IPS-15b (cell line): ENCODE results near the gene ACKR1.

Experiments
- H3K27me3 ChIP-seq: one replicate; pipeline ENCODE4 v1.6.1; 2013; ENCODE audit warnings: low read length; ENCODE audit not compliant: control insufficient read depth, insufficient read depth
- H3K36me3 ChIP-seq: one replicate; pipeline ENCODE4 v1.6.1; 2013; ENCODE audit warnings: low read length; ENCODE audit not compliant: control insufficient read depth, insufficient read depth
- H3K4me1 ChIP-seq: one replicate; pipeline ENCODE4 v1.6.1; 2013; ENCODE audit warnings: mild to moderate bottlenecking, low read length; ENCODE audit not compliant: control insufficient read depth, insufficient read depth
- H3K4me3 ChIP-seq: one replicate; pipeline ENCODE4 v1.5.1; 2013; ENCODE audit warnings: low read depth, low read length
- H3K9ac ChIP-seq: one replicate; pipeline ENCODE4 v1.6.1; 2013; ENCODE audit warnings: low read depth, mild to moderate bottlenecking, low read length
- H3K9me3 ChIP-seq: one replicate; pipeline ENCODE4 v1.6.1; 2013; ENCODE audit warnings: mild to moderate bottlenecking, low read length; ENCODE audit not compliant: control insufficient read depth, insufficient read depth

Gene ACKR1

DNA sequence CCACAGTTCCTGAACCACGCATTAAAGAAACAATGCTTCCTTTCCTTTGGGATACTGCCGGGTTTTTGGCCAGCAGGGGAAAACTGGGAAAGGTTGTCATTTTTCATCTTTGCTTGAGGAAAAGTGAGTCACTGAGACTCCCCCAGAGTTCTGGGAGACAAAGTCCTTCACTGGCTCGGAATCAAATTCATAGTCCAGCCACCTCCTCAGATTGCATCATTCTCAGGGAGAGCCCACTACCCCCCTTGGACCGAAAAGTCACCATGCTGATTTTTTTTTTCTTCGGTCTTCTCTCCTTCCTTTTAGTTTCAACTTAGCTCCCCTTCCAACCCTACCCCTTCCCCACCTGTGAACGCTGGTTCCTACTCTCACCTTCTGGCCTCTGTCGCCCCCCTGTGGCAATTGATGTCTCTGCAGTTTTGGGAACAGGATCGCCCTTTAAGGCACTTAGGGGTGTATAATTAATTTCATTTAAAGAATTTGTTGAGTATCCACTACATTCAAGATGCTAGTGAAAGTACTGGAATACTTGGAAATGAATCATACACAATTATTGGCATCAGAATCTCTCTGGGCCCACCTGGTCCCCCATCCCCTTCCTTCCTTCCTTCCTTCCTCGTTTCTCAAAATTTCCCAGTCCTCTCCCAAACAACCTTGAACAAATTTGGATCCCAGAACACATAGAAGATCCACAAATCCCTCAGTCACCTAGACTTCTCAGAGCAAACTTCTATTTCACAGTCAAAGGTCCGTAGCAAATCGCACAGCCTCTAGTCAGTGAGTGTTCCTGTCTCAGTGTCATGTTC, 6.9 kb downstream of the ACKR1 start:
- Histone ChIP-seq H3K4me3 (no peak overlapping the region), H3K4me1 (peaks cover 2% of the 10 kb centered on the region), H3K36me3 (no peaks in the 10 kb centered on the region), H3K27me3 (peaks cover 4% of the 10 kb centered on the region), H3K9me3 (no peaks in the 10 kb centered on the region), H3K9ac (no peak overlapping the region)

DNA sequence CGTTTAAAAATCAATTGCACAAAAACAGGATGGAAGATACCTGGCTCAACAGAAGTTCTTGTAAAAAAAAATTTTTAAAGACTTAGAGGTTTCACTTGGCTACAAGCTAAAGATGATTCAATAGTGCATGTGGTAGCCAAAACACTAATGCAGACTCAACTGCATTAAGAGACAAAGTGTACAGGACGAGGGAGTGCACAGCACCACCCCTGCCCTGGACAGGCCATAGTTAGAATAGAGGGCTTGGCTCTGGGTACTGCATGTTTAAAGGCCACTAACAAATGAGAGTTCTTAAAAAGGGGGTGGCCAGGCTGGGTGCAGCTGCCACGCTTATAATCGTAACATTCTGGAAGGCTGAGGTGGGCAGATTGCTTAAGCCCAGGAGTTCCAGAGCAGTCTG, 7.9 kb downstream of the ACKR1 start:
- no peaks in the 10 kb centered on the region for H3K9me3 ChIP-seq

DNA sequence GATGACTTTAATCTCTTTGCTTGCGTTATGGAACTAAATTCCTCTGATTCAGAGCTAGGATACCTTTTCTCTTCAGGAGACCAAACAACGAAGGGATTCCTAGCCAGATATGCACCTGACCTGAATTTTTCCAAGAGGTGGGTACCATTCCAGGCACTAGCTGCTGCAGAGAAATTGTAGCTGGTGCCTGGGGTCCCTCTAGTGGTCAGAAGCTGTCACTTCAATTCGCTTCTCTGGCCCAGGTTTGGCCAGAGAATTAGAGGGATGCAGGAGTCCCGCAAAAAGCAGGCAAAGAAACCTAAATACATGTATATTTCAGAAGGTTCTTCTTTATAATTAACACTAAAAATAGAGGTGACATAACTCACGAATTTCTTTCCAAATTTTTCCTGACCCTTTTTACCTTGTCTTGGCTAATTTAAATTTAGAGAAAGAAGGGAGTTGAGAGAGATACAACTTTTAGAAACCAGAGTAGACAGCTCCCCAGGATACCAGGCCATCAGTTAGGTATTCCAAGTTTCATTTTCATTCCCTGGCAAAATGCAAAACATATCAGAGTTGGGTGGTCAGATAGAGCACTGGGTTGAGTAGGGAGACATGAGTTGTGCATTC, 9.6 kb downstream of the ACKR1 start:
- H3K9ac ChIP-seq: no peak overlapping the region
- H3K4me1 ChIP-seq: peaks cover 9% of the 10 kb centered on the region
- no peak overlapping the region for H3K4me3 ChIP-seq
- H3K27me3 ChIP-seq: no peaks in the 10 kb centered on the region
- H3K36me3 ChIP-seq: no peaks in the 10 kb centered on the region
- no peaks in the 10 kb centered on the region for H3K9me3 ChIP-seq

More for the DNA sequence above, 7.9 kb downstream of the ACKR1 start:
- Histone ChIP-seq H3K36me3 (no peaks in the 10 kb centered on the region), H3K9ac (no peak overlapping the region), H3K27me3 (peaks cover under 1% of the 10 kb centered on the region), H3K4me1 (peaks cover 2% of the 10 kb centered on the region), H3K4me3 (no peak overlapping the region)

DNA sequence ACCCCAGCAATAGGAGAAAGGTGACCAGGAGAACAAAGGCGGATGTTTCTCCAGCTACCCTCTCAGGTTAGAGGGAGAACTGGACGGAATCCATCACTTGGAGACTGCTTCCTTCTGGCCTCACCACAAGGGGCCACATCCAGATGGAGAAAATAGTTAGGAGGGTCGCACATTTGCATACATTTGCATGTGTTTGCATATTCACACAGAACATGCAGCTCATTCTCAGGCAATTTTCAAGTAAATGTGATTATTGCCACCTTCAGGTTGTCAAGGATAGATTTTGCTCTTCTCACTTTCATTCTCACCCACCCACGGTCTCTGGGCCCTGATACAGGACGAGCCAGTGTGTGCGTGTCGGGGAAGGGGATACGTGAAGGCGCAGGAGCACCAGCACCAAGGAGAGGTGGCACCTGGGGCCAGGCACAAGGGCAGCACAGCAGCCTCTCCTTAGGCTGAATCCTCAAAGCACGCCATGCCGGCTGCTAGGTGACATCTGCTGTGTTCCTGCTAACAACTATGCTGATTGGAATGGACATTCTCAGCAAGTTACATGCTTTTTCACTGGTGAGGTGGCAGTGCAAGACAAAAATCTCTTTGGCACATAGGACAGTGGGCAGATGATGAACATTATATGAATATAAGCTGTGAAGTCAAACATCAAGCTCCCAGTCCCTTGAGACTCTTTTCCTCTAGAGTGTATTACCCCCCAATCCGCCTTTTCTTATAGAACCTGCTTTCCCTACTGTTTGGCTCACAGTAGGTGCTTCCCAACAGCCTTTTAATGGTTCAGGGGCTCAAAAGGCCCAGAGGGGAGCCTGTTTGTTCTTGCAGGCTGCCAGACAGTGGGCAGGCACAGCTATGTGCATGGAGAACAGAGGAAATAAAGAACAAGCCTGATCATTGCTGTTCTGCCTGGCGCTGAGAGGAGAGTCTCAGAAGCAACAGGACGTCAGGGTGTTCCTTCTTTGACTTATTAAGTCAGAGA, 14.3 kb downstream of the ACKR1 start:
- H3K27me3 ChIP-seq: no peaks in the 10 kb centered on the region
- H3K4me1 ChIP-seq: peaks cover 10% of the 10 kb centered on the region
- no peaks in the 10 kb centered on the region for H3K9me3 ChIP-seq
- H3K9ac ChIP-seq: no peak overlapping the region
- H3K36me3 ChIP-seq: no peaks in the 10 kb centered on the region
- no peak overlapping the region for H3K4me3 ChIP-seq

DNA sequence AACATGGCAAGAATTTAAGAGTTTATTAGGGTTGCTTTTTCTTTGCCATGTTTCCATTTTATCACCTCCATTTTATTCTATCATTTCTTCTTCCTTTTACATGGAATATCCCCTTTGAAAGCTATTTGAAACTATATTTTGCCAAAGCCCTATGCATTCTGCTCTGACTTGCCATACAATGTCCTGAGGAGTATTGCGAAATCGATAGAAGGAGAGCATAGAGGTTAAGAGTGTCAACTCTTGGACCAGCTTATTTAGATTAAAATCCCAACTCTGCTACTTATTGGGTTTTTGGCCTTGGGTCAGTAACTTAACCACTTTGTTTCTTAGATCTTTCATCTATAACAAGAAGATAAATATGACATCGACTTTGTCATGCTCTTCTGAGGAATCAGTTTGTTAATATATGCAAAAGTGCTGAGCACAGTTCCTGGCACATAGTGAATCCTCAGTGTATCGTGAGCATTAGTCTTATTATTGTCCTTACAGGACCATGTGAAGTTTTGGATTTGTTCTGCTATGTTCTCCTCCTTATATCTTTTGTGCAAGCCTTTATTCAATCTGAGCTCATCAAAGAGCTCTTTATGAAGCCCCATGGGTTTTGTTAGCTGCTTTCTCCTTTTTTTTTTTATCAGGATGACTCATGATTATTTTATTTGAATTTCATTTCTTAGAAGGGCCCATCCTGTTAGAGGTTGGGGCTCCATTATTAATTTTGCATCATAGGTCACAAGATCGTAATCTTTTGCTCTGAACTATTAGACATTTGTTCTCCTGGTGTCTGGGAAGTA, 17.6 kb downstream of the ACKR1 start:
- H3K36me3 ChIP-seq: no peaks in the 10 kb centered on the region
- H3K9me3 ChIP-seq: no peaks in the 10 kb centered on the region
- H3K27me3 ChIP-seq: no peaks in the 10 kb centered on the region
- H3K4me1 ChIP-seq: peaks cover 10% of the 10 kb centered on the region
- no peak overlapping the region for H3K9ac ChIP-seq
- no peak overlapping the region for H3K4me3 ChIP-seq

DNA sequence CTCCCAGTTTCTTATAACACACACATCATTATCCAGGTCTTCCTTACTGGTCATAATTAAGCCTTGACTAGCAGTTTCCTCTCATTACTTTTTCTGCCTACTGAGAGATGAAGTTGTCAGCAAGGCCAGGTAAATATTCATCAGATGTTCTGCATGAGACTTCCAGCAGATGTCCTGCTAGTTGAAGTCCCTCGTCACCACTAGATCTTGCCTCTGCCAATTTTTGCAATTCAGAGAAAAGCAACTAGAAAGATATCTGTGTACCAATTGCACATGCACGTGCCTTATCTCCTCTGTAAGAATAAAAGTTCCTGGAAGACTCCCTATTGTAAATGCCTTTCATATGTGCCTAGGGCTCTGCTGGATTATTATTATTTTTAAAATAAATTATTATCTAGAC, 18.3 kb downstream of the ACKR1 start:
- no peak overlapping the region for H3K4me3 ChIP-seq
- no peaks in the 10 kb centered on the region for H3K9me3 ChIP-seq
- H3K27me3 ChIP-seq: no peaks in the 10 kb centered on the region
- H3K4me1 ChIP-seq: peaks cover 10% of the 10 kb centered on the region
- H3K36me3 ChIP-seq: no peaks in the 10 kb centered on the region
- H3K9ac ChIP-seq: no peak overlapping the region

DNA sequence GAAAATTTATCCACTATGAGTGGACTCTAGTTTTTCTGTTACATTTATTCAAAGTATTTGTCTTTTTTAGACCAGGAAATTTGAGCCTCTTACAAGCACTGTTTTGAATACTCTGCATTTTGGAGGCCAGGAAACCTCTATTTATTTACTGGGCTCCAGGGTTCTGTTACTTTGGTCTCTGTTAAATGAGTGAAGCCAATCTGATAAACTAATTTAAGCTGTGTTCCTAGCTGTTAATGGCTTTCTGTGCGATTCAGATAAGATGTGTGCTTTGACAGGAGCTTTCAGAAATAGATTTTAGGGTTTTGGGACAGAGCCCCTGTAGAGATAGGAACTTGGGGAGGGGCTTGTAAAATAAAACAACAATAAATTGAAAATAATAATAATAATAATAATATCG, 23.9 kb downstream of the ACKR1 start:
- Histone ChIP-seq H3K9ac (no peak overlapping the region), H3K4me3 (no peak overlapping the region), H3K27me3 (no peaks in the 10 kb centered on the region), H3K36me3 (no peaks in the 10 kb centered on the region), H3K9me3 (no peaks in the 10 kb centered on the region), H3K4me1 (no peaks in the 10 kb centered on the region)

DNA sequence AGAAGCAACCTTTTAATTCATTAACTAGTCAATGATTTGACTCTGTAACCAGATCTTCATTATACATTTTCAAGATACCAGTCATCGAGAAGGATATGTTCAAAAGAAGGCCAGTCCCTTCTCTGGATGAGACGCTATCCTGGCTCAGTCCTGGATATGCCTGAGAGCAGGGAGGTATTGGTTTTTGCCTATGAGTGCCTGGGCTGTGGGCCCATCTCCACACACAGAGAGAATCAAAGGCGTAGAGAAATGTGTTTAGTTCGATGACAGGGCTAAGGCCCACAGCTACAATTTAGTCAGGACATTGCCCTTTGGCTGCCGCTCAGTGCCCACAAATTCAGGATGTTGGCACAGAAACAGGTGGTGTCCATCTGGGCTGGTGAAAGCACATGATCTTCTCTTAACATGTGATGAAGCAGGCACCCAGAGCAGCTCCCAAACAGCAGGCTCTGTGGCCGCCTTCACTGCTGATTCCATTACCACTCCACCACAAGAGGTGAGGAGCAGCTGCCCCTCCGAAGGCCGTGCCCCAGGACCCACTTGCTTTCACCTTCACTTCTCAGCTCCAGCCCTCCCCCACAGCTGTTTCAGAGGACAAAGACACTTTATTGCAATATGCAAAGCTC, 24.7 kb downstream of the ACKR1 start:
- Histone ChIP-seq H3K4me1 (no peaks in the 10 kb centered on the region), H3K9me3 (no peaks in the 10 kb centered on the region), H3K9ac (no peak overlapping the region)

DNA sequence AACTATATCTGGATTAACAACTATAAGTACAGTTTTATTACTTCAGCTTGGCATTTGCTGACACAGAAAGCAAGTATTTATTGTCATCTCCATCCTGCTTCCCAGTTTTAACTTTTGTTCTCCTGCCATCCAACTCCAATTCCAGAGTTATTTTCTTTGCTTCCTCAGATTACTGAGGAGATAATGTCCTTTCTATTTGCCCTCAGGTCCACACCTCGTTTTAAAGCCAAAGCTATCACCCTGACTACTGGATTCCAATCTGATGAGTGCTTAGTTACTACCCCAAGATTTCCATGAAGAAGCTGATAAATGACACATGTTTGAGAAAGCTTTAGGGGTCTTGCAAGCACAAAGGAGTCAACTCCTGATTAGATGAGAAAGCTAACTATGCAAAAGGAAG, 25.2 kb downstream of the ACKR1 start:
- Histone ChIP-seq H3K27me3 (no peaks in the 10 kb centered on the region), H3K9ac (no peak overlapping the region), H3K4me3 (no peak overlapping the region), H3K4me1 (no peaks in the 10 kb centered on the region), H3K9me3 (no peaks in the 10 kb centered on the region), H3K36me3 (no peaks in the 10 kb centered on the region)

More for the DNA sequence above, 24.7 kb downstream of the ACKR1 start:
- H3K4me3 ChIP-seq: no peak overlapping the region
- H3K27me3 ChIP-seq: no peaks in the 10 kb centered on the region
- H3K36me3 ChIP-seq: no peaks in the 10 kb centered on the region

DNA sequence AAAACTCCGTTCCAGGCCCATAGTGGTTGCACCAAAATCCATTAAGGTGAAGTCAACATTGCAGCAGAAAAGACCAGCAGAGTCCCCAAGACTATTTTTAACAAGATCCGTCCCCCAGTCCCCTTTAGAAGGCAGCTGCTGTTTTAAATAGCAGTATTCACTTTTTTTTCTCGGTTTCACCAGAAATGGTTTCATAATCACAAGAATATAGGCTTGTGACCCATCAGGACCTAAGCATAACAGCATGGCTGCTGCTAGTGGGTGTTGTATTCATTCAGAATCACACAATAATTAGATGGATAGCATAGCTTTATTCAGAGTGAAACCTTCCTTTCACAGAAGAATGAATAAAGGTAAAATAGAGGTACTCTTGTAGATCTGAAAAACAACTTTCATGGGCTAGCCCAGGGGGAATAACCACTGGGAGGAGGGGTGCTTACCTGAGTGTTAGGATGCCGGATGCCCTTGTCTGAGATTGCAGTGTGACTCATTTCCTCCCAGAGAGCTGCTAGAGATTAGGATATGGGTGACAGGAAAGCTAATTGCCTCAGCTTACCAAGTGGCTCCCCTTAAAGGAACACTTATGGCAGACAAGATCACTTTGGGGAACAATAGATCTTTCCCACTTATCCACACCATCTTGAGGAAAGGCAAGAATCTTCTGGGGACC, 35.0 kb downstream of the ACKR1 start:
- H3K9ac ChIP-seq: no peak overlapping the region
- no peaks in the 10 kb centered on the region for H3K9me3 ChIP-seq
- no peaks in the 10 kb centered on the region for H3K4me1 ChIP-seq
- H3K27me3 ChIP-seq: no peaks in the 10 kb centered on the region
- no peaks in the 10 kb centered on the region for H3K36me3 ChIP-seq
- no peak overlapping the region for H3K4me3 ChIP-seq
